Hepatocyte (in vitro differentiated cells): ENCODE measurements around the gene UVRAG.

ENCODE experiments used
- EZH2 ChIP-seq: fragments of 200-600 bp; sonication (generic); IDR thresholded peaks from 2 replicates; pipeline ENCODE4 v1.6.1; 2016; ENCODE audit warnings: antibody characterized with exemption, mild to moderate bottlenecking, borderline replicate concordance
- TF ChIP-seq, protein P1 (sequence below): fragments of 200-600 bp; sonication (generic); IDR thresholded peaks from 2 replicates; pipeline ENCODE4 v1.5.1; 2016; ENCODE audit warnings: antibody characterized with exemption, mild to moderate bottlenecking; ENCODE audit not compliant: poor library complexity

- TF ChIP-seq, protein P1, sequence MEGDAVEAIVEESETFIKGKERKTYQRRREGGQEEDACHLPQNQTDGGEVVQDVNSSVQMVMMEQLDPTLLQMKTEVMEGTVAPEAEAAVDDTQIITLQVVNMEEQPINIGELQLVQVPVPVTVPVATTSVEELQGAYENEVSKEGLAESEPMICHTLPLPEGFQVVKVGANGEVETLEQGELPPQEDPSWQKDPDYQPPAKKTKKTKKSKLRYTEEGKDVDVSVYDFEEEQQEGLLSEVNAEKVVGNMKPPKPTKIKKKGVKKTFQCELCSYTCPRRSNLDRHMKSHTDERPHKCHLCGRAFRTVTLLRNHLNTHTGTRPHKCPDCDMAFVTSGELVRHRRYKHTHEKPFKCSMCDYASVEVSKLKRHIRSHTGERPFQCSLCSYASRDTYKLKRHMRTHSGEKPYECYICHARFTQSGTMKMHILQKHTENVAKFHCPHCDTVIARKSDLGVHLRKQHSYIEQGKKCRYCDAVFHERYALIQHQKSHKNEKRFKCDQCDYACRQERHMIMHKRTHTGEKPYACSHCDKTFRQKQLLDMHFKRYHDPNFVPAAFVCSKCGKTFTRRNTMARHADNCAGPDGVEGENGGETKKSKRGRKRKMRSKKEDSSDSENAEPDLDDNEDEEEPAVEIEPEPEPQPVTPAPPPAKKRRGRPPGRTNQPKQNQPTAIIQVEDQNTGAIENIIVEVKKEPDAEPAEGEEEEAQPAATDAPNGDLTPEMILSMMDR, result no peak
- TF ChIP-seq EZH2, result no peak
These were observed 362.3 kb downstream of the UVRAG start for GRCh38 chr11:76177250-76177686.
